ENCODE results near the gene TGFBRAP1.

The TGFBRAP1 gene

GRCh38 chr2:105237045-105237765 lies 92.3 kb downstream of the TGFBRAP1 start:
- DNase-seq (ENCODE audit: low read depth): no peak

GRCh38 chr2:105236060-105236424 lies 93.5 kb downstream of the TGFBRAP1 start:
- DNase-seq (ENCODE audit: low read depth): no peak

GRCh38 chr2:105235388-105236059 lies 94.0 kb downstream of the TGFBRAP1 start:
- DNase-seq (ENCODE audit: low read depth): peak; percentile 20

GRCh38 chr2:105231232-105231619 lies 98.3 kb downstream of the TGFBRAP1 start:
- DNase-seq (ENCODE audit: low read depth): no peak

- DNase-seq (ENCODE audit: low read depth): no peak
These were observed 105.1 kb downstream of the TGFBRAP1 start for GRCh38 chr2:105224444-105224843.

GRCh38 chr2:105220604-105221003 lies 108.9 kb downstream of the TGFBRAP1 start:
- no peak for DNase-seq (ENCODE audit: low read depth)

- DNase-seq (ENCODE audit: low read depth): no peak
These were observed 113.8 kb downstream of the TGFBRAP1 start for GRCh38 chr2:105215586-105216192.

All from activated T-helper 1 cell treated with Interleukin-2 at 50 U/mL for 16 hours (primary cell).